Stimulated activated CD4-positive, alpha-beta T cell treated with anti-CD3 and anti-CD28 coated beads, Interleukin-4, amount 100 ng/mL, for 24 hours (primary cell): Measurements from ENCODE around the gene WDR6.
A peak's percentile ranks its signal among the peaks of the same experiment; 100 is the strongest.

Experiments used
- DNase-seq: peaks from one replicate; pipeline ENCODE4 v3.0.0-alpha.2; 2020

Gene WDR6

GRCh38 chr3:49007068-49007770 is at the start of gene WDR6:
WDR6 (plus strand) TSS chr3:49007391; CDS start chr3:49007432, 41 bp downstream.
- DNase-seq: peak; percentile 98

- DNase-seq: no peak
Observed at GRCh38 chr3:48960841-48961413, 46.3 kb upstream of the WDR6 start.

- DNase-seq: no peak
Observed at GRCh38 chr3:48962340-48962739, 44.9 kb upstream of the WDR6 start.

GRCh38 chr3:48962939-48963338 is 44.3 kb upstream of the WDR6 start:
- no peak for DNase-seq

- DNase-seq: no peak
Observed at GRCh38 chr3:48963591-48963990, 43.6 kb upstream of the WDR6 start.

- no peak for DNase-seq
Observed at GRCh38 chr3:48966367-48966766, 40.8 kb upstream of the WDR6 start.

GRCh38 chr3:48966876-48967361 is 40.3 kb upstream of the WDR6 start:
- peak; percentile 49 for DNase-seq

GRCh38 chr3:48970586-48970985 is 36.6 kb upstream of the WDR6 start:
- no peak for DNase-seq

GRCh38 chr3:48974076-48974864 is 32.9 kb upstream of the WDR6 start:
- DNase-seq: no peak

- no peak for DNase-seq
Observed at GRCh38 chr3:48979451-48979850, 27.7 kb upstream of the WDR6 start.

GRCh38 chr3:48980295-48980694 is 26.9 kb upstream of the WDR6 start:
- no peak for DNase-seq

- DNase-seq: no peak
Observed at GRCh38 chr3:48982016-48982415, 25.2 kb upstream of the WDR6 start.

GRCh38 chr3:48982686-48983085 is 24.5 kb upstream of the WDR6 start:
- no peak for DNase-seq

GRCh38 chr3:48983096-48983495 is 24.1 kb upstream of the WDR6 start:
- no peak for DNase-seq

- no peak for DNase-seq
Observed at GRCh38 chr3:48984663-48985062, 22.5 kb upstream of the WDR6 start.

GRCh38 chr3:48985831-48986376 is 21.3 kb upstream of the WDR6 start:
- DNase-seq: no peak

GRCh38 chr3:48989126-48989795 is 17.9 kb upstream of the WDR6 start:
- DNase-seq: no peak

GRCh38 chr3:48989796-48990635 is 17.2 kb upstream of the WDR6 start, which contains the start of gene P4HTM:
P4HTM (plus strand) TSS chr3:48990241; CDS start chr3:48990257, 16 bp downstream.
- DNase-seq: peak; percentile 83

- DNase-seq: peak; percentile 41
Observed at GRCh38 chr3:48990636-48991469, 16.3 kb upstream of the WDR6 start.

GRCh38 chr3:48991851-48992545 is 15.2 kb upstream of the WDR6 start:
- DNase-seq: no peak
